RWPE1 (cell line): ENCODE results near the gene BLTP2.
A peak's percentile ranks its signal among the peaks of the same experiment; 100 is the strongest.

ENCODE experiments used
- CTCF ChIA-PET: fragments of 350-600 bp; sonication (Branson Sonifier 250); formaldehyde crosslinking; extraction: SDS; loops from one replicate; lab custom pipeline; 2021; lab: Yijun Ruan, JAX
- POLR2A ChIA-PET: fragments of 400-600 bp; formaldehyde crosslinking; extraction: SDS; loops from one replicate; lab custom pipeline; 2020; ENCODE audit warnings: antibody characterized with exemption; ENCODE audit not compliant: low non-redundant PET; lab: Yijun Ruan, JAX
- DNase-seq: peaks from one replicate; pipeline ENCODE4 v3.0.0; 2012; ENCODE audit warnings: low spot score
- H3K27ac ChIP-seq: fragments of 450-650 bp; 2 replicates; pipeline ENCODE4 v1.5.1; 2017
- CTCF ChIP-seq: fragments of 450-650 bp; conservative IDR thresholded peaks from 2 replicates; pipeline ENCODE4 v1.5.1; 2017; ENCODE audit warnings: low read depth, mild to moderate bottlenecking

BLTP2 gene

GRCh38 chr17:28599311-28600184 is 45.4 kb downstream of the BLTP2 start:
- CTCF ChIA-PET = interaction anchor here (0.7 to 1.4 kb wide), 2 partner anchors 14 to 17 kb away, joined by 3 to 5 read pairs; partner anchors contain the start of gene RSKR
- POLR2A ChIA-PET = no interaction called here
- peak overlapping the region; percentile 95 for H3K27ac ChIP-seq
- TF ChIP-seq CTCF = no peak
- DNase-seq = peak; percentile 59

- ChIA-PET CTCF (interaction anchor here (1.4 kb wide), 1 partner anchor 14 kb away, joined by 5 read pairs; the partner anchor contains the start of gene RSKR), POLR2A (no interaction called here)
- no peak for TF ChIP-seq CTCF
- peak; percentile 98 for DNase-seq
- peak within 1 kb of the TSS; percentile 95 for H3K27ac ChIP-seq
These were observed 46.1 kb downstream of the BLTP2 start, which contains the start of gene SPAG5 for GRCh38 chr17:28598799-28599310. Gene SPAG5 (minus strand): TSS chr17:28599025. CDS start chr17:28598946, 79 bp downstream.

- TF ChIP-seq CTCF = no peak
- no peak for DNase-seq
- H3K27ac ChIP-seq = peak overlapping the region; percentile 95
- CTCF ChIA-PET = interaction anchor here (0.6 kb wide), 1 partner anchor 213 kb away, joined by 3 read pairs; no protein-coding TSS in a partner anchor
- POLR2A ChIA-PET = no interaction called here
These were observed 46.6 kb downstream of the BLTP2 start for GRCh38 chr17:28598389-28598788.

- ChIA-PET POLR2A (no interaction called here), CTCF (interaction anchor here (0.6 kb wide), 1 partner anchor 214 kb away, joined by 3 read pairs; no protein-coding TSS in a partner anchor)
- H3K27ac ChIP-seq = peak overlapping the region; percentile 95
- no peak for TF ChIP-seq CTCF
- DNase-seq = no peak
These were observed 47.2 kb downstream of the BLTP2 start for GRCh38 chr17:28597606-28598383.
